Caco-2 (cell line): Measurements from ENCODE around the gene MYO5C. TPM values are rescaled to one million over a fixed set of nuclear protein-coding genes. Genes with fewer than 3 reads are reported as not detected.
"Not testable (repeated sequence)": the region's sequence is repeated elsewhere in the genome, so short reads cannot be mapped to it uniquely, and the experiment has no call there.

ENCODE experiments used
- BruUV-seq: library from RNA; stranded (reverse); fragments of 400-500 nt; replicated peaks from 2 replicates; lab custom pipeline; 2021; lab: Mats Ljungman, UMichigan
- CTCF ChIA-PET: fragments of 300-600 bp; sonication (Branson Sonifier 250); formaldehyde crosslinking; loops from one replicate; lab custom pipeline; 2022; ENCODE audit warnings: antibody characterized with exemption; lab: Charles Lee
- POLR2A ChIA-PET: fragments of 300-600 bp; sonication (Branson Sonifier 250); formaldehyde crosslinking; loops from one replicate; lab custom pipeline; 2022; ENCODE audit warnings: antibody characterized with exemption; lab: Charles Lee
- DNase-seq, 2 experiments: peaks; one replicate each; pipeline versions ENCODE4 v3.0.0 to v3.0.0-alpha.2; 2020 to 2022
- H3K27me3 ChIP-seq: replicated peaks from 2 replicates; pipeline ENCODE4 v1.6.0; 2011; ENCODE audit warnings: low read length; ENCODE audit not compliant: control insufficient read depth, insufficient read depth
- H3K36me3 ChIP-seq: 2 replicates; pipeline ENCODE4 v1.5.1; 2011; ENCODE audit warnings: low read length; ENCODE audit not compliant: control insufficient read depth, insufficient read depth
- H3K4me1 ChIP-seq: fragments of 250-450 bp; sonication (Bioruptor Pico); 2 replicates; pipeline ENCODE4 v1.5.1; 2020; ENCODE audit warnings: mild to moderate bottlenecking
- H3K4me3 ChIP-seq: 2 replicates; pipeline ENCODE4 v1.5.1; 2011; ENCODE audit warnings: low read depth, mild to moderate bottlenecking, control low read depth, low read length
- H3K9me3 ChIP-seq: fragments of 250-450 bp; sonication (Bioruptor Pico); 2 replicates; pipeline ENCODE4 v1.5.1; 2020; ENCODE audit warnings: mild to moderate bottlenecking, moderate library complexity
- H3K27ac Mint-ChIP-seq: one replicate; pipeline ENCODE4 v1.8.0; 2022; ENCODE audit warnings: mixed read lengths; ENCODE audit not compliant: unreplicated experiment
- H3K27me3 Mint-ChIP-seq: one replicate; pipeline ENCODE4 v1.8.0; 2022; ENCODE audit warnings: mixed read lengths; ENCODE audit not compliant: insufficient read depth, unreplicated experiment
- H3K36me3 Mint-ChIP-seq: one replicate; pipeline ENCODE4 v1.8.0; 2022; ENCODE audit warnings: mild to moderate bottlenecking, mixed read lengths; ENCODE audit not compliant: insufficient read depth, unreplicated experiment
- H3K4me1 Mint-ChIP-seq: one replicate; pipeline ENCODE4 v1.8.0; 2022; ENCODE audit warnings: low read depth, mixed read lengths; ENCODE audit not compliant: unreplicated experiment
- H3K4me3 Mint-ChIP-seq: one replicate; pipeline ENCODE4 v1.8.0; 2022; ENCODE audit warnings: mild to moderate bottlenecking, moderate library complexity, mixed read lengths; ENCODE audit not compliant: unreplicated experiment
- H3K9me3 Mint-ChIP-seq: one replicate; pipeline ENCODE4 v1.8.0; 2022; ENCODE audit warnings: mixed read lengths; ENCODE audit not compliant: unreplicated experiment
- CTCF ChIP-seq, 2 experiments: fragments of 200-600 bp in 1 of 2; IDR thresholded peaks; 1 replicate in 1 of 2; 2 replicates in 1 of 2; pipeline versions ENCODE4 v1.5.1 to v1.8.0; 2011 to 2022; ENCODE audit warnings: antibody characterized with exemption in 1 of 2, control low read depth in 1 of 2, inconsistent platforms in 1 of 2, low read depth in 1 of 2, low read length in 1 of 2, mild to moderate bottlenecking in 1 of 2, moderate library complexity in 1 of 2; ENCODE audit not compliant: insufficient read depth in 1 of 2, severe bottlenecking in 1 of 2, unreplicated experiment in 1 of 2
- intact Hi-C: fragments of 100-400 bp; cut with micrococcal nuclease; formaldehyde crosslinking; loops from one replicate; pipeline ENCODE4 v1.10.0; 2022; ENCODE audit not compliant: unreplicated experiment
- total RNA-seq: library from RNA; stranded (reverse); gene quantifications from 2 replicates; pipeline ENCODE4 v1.2.3, GENCODE V29; 2022

Gene MYO5C
- total RNA-seq, 1 experiment from 2014 or later: 33.5 TPM

- H3K27me3 ChIP-seq: no peaks in the 10 kb centered on the region
- ChIA-PET POLR2A (no interaction called here), CTCF (interaction anchor here (0.6 kb wide), 1 partner anchor 463 kb away, joined by 4 read pairs; no protein-coding TSS in a partner anchor)
- DNase-seq: no peak
- peaks cover 19% of the 10 kb centered on the region for H3K36me3 Mint-ChIP-seq
- H3K4me1 Mint-ChIP-seq: no peaks in the 10 kb centered on the region
- H3K4me1 ChIP-seq: no peaks in the 10 kb centered on the region
- no peak overlapping the region for H3K27ac Mint-ChIP-seq
- no peaks in the 10 kb centered on the region for H3K27me3 Mint-ChIP-seq
- no TSS peak for BruUV-seq
- no peak overlapping the region for H3K4me3 ChIP-seq
- H3K9me3 ChIP-seq: no peaks in the 10 kb centered on the region
- intact Hi-C loops: no loop called here
- H3K4me3 Mint-ChIP-seq: no peak overlapping the region
- peaks cover under 1% of the 10 kb centered on the region; the same call in 1 of the 2 replicates for H3K36me3 ChIP-seq
- no peaks in the 10 kb centered on the region for H3K9me3 Mint-ChIP-seq
- no peak for TF ChIP-seq CTCF (IDR thresholded peaks at IDR 0.05; ENCODE audit: insufficient read depth in 1 of 2, low read depth in 1 of 2, low read length in 1 of 2, severe bottlenecking in 1 of 2, unreplicated experiment in 1 of 2)
Observed at GRCh38 chr15:52240166-52240565, 55.4 kb downstream of the MYO5C start.

- H3K36me3 Mint-ChIP-seq: peaks cover 19% of the 10 kb centered on the region
- H3K4me1 ChIP-seq, H3K27me3 Mint-ChIP-seq, H3K27me3 ChIP-seq, H3K9me3 ChIP-seq, H3K4me3 ChIP-seq, H3K9me3 Mint-ChIP-seq, intact Hi-C loops, POLR2A ChIA-PET, H3K4me3 Mint-ChIP-seq, DNase-seq, BruUV-seq, H3K4me1 Mint-ChIP-seq, H3K36me3 ChIP-seq, H3K27ac Mint-ChIP-seq, CTCF ChIA-PET: not testable (repeated sequence)
Observed at GRCh38 chr15:52238989-52239525, 56.5 kb downstream of the MYO5C start.

- Mint-ChIP-seq H3K4me1 (no peaks in the 10 kb centered on the region), H3K9me3 (no peaks in the 10 kb centered on the region), H3K36me3 (peaks cover 17% of the 10 kb centered on the region), H3K27ac (no peak overlapping the region), H3K27me3 (no peaks in the 10 kb centered on the region), H3K4me3 (no peak overlapping the region)
- POLR2A ChIA-PET: no interaction called here
- H3K27me3 ChIP-seq: no peaks in the 10 kb centered on the region
- CTCF ChIA-PET: no interaction called here
- no peaks in the 10 kb centered on the region for H3K4me1 ChIP-seq
- H3K9me3 ChIP-seq: no peaks in the 10 kb centered on the region
- no peak for TF ChIP-seq CTCF (IDR thresholded peaks at IDR 0.05; ENCODE audit: insufficient read depth in 1 of 2, low read depth in 1 of 2, low read length in 1 of 2, severe bottlenecking in 1 of 2, unreplicated experiment in 1 of 2)
- no peak for DNase-seq
- intact Hi-C loops: no loop called here
- H3K36me3 ChIP-seq: no peaks in the 10 kb centered on the region
- no TSS peak for BruUV-seq
- H3K4me3 ChIP-seq: no peak overlapping the region
Observed at GRCh38 chr15:52238149-52238548, 57.5 kb downstream of the MYO5C start.
